IPS-15b (cell line): ENCODE measurements around the gene SLC19A1.
"Not testable (repeated sequence)": the region's sequence is repeated elsewhere in the genome, so short reads cannot be mapped to it uniquely, and the experiment has no call there.

ENCODE experiments used
- H3K27me3 ChIP-seq: one replicate; pipeline ENCODE4 v1.6.1; 2013; ENCODE audit warnings: low read length; ENCODE audit not compliant: control insufficient read depth, insufficient read depth
- H3K36me3 ChIP-seq: one replicate; pipeline ENCODE4 v1.6.1; 2013; ENCODE audit warnings: low read length; ENCODE audit not compliant: control insufficient read depth, insufficient read depth
- H3K4me1 ChIP-seq: one replicate; pipeline ENCODE4 v1.6.1; 2013; ENCODE audit warnings: mild to moderate bottlenecking, low read length; ENCODE audit not compliant: control insufficient read depth, insufficient read depth
- H3K4me3 ChIP-seq: one replicate; pipeline ENCODE4 v1.5.1; 2013; ENCODE audit warnings: low read depth, low read length
- H3K9ac ChIP-seq: one replicate; pipeline ENCODE4 v1.6.1; 2013; ENCODE audit warnings: low read depth, mild to moderate bottlenecking, low read length
- H3K9me3 ChIP-seq: one replicate; pipeline ENCODE4 v1.6.1; 2013; ENCODE audit warnings: mild to moderate bottlenecking, low read length; ENCODE audit not compliant: control insufficient read depth, insufficient read depth

The SLC19A1 gene

GRCh38 chr21:45531114-45531392 lies 11.2 kb downstream of the SLC19A1 start:
- not testable (repeated sequence) for H3K27me3 ChIP-seq, H3K4me1 ChIP-seq, H3K9ac ChIP-seq, H3K4me3 ChIP-seq, H3K9me3 ChIP-seq
- peaks cover 31% of the 10 kb centered on the region for H3K36me3 ChIP-seq

- Histone ChIP-seq H3K9ac (no peak overlapping the region), H3K36me3 (peaks cover 34% of the 10 kb centered on the region), H3K27me3 (no peaks in the 10 kb centered on the region), H3K9me3 (no peaks in the 10 kb centered on the region), H3K4me1 (no peaks in the 10 kb centered on the region), H3K4me3 (no peak overlapping the region)
Observed at GRCh38 chr21:45530423-45531113, 11.7 kb downstream of the SLC19A1 start.

- no peaks in the 10 kb centered on the region for H3K4me1 ChIP-seq
- peaks cover 40% of the 10 kb centered on the region for H3K36me3 ChIP-seq
- H3K9me3 ChIP-seq: no peaks in the 10 kb centered on the region
- no peak overlapping the region for H3K4me3 ChIP-seq
- no peak overlapping the region for H3K9ac ChIP-seq
- no peaks in the 10 kb centered on the region for H3K27me3 ChIP-seq
Observed at GRCh38 chr21:45529785-45530422, 12.3 kb downstream of the SLC19A1 start.

DNA sequence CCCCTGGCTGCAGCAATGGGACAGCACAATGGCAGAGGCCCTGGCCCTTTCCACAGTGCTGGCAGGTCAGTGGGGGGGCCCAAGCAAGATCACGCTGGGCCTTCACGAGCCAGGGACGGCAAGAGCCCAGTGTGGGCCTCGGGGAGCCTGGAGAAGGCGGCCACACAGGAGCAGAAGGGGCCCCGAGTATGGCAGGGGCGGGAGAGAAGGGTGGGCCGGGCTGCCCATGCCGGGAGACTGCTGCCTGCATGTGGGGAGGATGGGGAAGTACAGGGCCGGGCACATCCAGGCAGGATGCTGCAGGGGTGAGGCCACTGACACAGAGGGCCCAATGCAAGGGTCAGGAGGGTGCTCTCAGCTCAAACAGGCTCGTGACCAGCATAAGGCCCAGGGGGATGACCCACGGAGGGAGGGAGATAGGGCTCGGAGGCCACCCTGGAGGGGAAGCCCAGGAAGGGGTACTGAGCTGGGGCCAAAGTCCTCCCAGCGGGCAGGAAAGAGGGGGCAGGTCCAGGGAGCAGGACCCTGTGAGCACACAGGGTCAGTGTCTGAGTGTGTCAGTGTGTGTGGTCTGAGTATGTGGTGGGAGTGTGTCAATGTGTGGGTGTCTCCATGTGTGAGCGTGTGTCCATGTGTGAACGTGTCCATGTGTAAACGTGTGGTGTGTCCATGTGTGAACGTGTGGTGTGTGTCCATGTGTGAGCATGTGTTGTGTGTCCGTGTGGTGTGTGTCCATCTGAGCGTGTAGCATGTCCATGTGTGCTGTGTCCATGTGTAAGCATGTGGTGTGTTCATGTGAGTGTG lies 13.1 kb downstream of the SLC19A1 start:
- Histone ChIP-seq H3K4me3 (no peak overlapping the region), H3K9me3 (no peaks in the 10 kb centered on the region), H3K9ac (no peak overlapping the region), H3K36me3 (peaks cover 42% of the 10 kb centered on the region), H3K27me3 (no peaks in the 10 kb centered on the region), H3K4me1 (no peaks in the 10 kb centered on the region)

- H3K4me3 ChIP-seq: no peak overlapping the region
- H3K36me3 ChIP-seq: peaks cover 38% of the 10 kb centered on the region
- no peaks in the 10 kb centered on the region for H3K9me3 ChIP-seq
- no peaks in the 10 kb centered on the region for H3K4me1 ChIP-seq
- no peak overlapping the region for H3K9ac ChIP-seq
- H3K27me3 ChIP-seq: no peaks in the 10 kb centered on the region
Observed at GRCh38 chr21:45528028-45528705, 14.1 kb downstream of the SLC19A1 start.

DNA sequence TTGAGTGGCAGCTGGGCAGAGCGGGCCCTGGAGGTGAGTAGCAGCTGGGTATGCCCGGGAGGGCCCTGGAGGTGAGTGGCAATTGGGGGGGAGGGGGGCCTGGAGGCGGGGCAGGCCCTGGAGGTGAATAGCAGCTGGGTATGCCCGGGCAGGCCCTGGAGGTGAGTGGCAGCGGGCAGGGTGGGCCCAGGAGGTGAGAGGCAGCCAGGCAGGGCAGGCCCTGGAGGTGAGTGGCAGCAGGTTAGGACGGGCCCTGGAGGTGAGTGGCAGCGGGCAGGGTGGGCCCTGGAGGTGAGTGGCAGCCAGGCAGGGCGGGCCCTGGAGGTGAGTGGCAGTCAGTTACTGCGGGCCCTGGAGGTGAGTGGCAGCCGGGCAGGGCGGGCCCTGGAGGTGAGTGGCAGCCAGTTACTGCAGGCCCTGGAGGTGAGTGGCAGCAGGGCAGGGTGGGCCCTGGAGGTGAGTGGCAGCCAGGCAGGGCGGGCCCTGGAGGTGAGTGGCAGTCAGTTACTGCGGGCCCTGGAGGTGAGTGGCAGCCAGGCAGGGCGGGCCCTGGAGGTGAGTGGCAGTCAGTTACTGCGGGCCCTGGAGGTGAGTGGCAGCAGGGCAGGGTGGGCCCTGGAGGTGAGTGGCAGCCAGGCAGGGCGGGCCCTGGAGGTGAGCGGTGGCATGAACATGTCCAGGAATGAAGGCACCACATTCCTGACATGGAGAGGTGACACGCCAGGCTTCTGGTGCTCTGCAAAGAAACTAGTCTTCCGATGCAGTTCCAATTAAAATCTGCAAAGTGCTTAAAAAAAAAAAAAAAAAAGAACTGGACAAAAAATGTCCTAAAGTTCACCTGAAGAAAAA lies 14.9 kb downstream of the SLC19A1 start:
- H3K36me3 ChIP-seq: peaks cover 39% of the 10 kb centered on the region
- not testable (repeated sequence) for H3K27me3 ChIP-seq, H3K4me1 ChIP-seq

DNA sequence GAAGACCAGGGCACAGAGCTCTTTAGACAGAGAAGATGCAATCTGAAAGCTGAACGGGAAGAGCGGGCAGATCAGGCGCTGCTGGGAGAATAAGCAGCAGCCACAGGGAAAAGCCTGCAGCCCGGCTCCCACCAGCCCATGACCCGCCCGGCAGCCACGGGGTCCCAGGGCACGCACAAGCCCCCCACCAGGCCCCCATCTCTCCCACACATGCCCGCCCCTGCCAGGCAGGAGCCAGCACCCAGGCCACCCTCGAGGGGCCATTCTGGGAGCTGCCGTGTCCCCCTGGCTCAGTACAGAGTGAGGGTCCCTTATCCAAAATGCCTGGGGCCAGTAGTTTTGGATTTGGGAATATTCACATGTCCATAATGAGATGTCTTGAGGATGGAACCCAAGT lies 16.3 kb downstream of the SLC19A1 start:
- Histone ChIP-seq H3K4me1 (no peaks in the 10 kb centered on the region), H3K4me3 (no peak overlapping the region), H3K9me3 (no peaks in the 10 kb centered on the region), H3K36me3 (peaks cover 33% of the 10 kb centered on the region), H3K27me3 (no peaks in the 10 kb centered on the region), H3K9ac (no peak overlapping the region)

More for the DNA sequence above, 14.9 kb downstream of the SLC19A1 start:
- H3K9ac ChIP-seq, H3K4me3 ChIP-seq, H3K9me3 ChIP-seq: not testable (repeated sequence)

- H3K9me3 ChIP-seq: no peaks in the 10 kb centered on the region
- H3K4me3 ChIP-seq: no peak overlapping the region
- no peaks in the 10 kb centered on the region for H3K4me1 ChIP-seq
- H3K9ac ChIP-seq: no peak overlapping the region
- no peaks in the 10 kb centered on the region for H3K27me3 ChIP-seq
- H3K36me3 ChIP-seq: peaks cover 29% of the 10 kb centered on the region
Observed at GRCh38 chr21:45525153-45525909, 16.9 kb downstream of the SLC19A1 start.

- Histone ChIP-seq H3K9ac (no peak overlapping the region), H3K4me3 (no peak overlapping the region), H3K4me1 (no peaks in the 10 kb centered on the region), H3K27me3 (no peaks in the 10 kb centered on the region), H3K36me3 (peaks cover 24% of the 10 kb centered on the region), H3K9me3 (peaks cover under 1% of the 10 kb centered on the region)
Observed at GRCh38 chr21:45524756-45525152, 17.5 kb downstream of the SLC19A1 start.

DNA sequence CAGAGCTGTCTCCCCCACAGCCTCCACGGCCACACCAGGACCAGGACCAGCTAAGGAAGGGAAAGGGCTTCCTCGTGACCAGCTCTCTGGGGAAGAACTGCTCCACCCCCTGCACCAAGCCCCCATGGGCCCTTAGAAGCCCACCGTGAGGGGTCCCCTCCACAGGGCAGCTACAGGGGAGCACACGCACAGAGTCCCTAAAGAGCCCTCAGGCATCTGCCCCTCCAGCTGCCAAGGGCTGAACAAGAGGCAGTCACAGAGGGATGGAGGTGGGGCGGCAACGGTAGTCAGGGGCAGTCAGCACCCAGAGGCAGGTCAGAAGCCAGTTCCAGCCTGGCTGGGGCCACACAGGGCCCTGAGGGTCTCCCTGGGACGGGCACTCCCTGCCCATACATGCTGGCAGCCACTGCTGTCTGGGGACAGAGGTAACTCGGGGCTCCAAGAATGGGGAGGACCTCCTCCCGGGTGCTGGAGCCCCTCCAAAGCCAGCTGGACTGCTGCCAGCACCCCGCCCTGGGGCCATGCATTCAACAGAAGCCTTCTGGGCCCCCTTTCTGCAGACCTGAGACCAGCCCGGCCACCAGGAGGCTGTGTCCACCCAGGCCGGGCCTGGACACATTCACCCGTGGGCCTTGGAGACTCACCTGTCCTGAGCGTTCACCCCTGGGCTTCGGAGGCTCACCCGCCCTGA lies 18.7 kb downstream of the SLC19A1 start:
- Histone ChIP-seq H3K27me3 (no peaks in the 10 kb centered on the region), H3K4me1 (no peaks in the 10 kb centered on the region), H3K36me3 (peaks cover 14% of the 10 kb centered on the region), H3K9me3 (peaks cover 10% of the 10 kb centered on the region), H3K4me3 (no peak overlapping the region), H3K9ac (no peak overlapping the region)
